Measurements from ENCODE around the gene SGTA. TPM values are rescaled to one million over a fixed set of nuclear protein-coding genes. Genes with fewer than 3 reads are reported as not detected.

Gene SGTA
- total and polyA plus RNA-seq, 4 donors: 16.7 to 38.4 (median 21.0) TPM

- no peak overlapping the region for H3K27ac ChIP-seq (ENCODE audit: low read depth in 1 of 2, low read length in 2 of 2)
- DNase-seq (ENCODE audit: low spot score): no peak
- H3K4me1 ChIP-seq (ENCODE audit: control insufficient read depth in 4 of 4, insufficient read depth in 4 of 4, low read length in 3 of 4): peaks cover 2 to 7% (median 3%) of the 10 kb centered on the region in 4 donors
- H3K36me3 ChIP-seq (ENCODE audit: control insufficient read depth in 4 of 4, insufficient read depth in 3 of 4, low read depth in 1 of 4, low read length in 3 of 4): no peaks in the 10 kb centered on the region
- no peaks in the 10 kb centered on the region for H3K9me3 ChIP-seq (ENCODE audit: control insufficient read depth in 4 of 4, low read length in 3 of 4)
- no peak overlapping the region for H3K9ac ChIP-seq (ENCODE audit: low read depth in 1 of 2, low read length in 2 of 2)
- WGBS: 38% methylated on average over 4 of the region's 4 CpGs
- H3K4me3 ChIP-seq (ENCODE audit: low read depth in 1 of 3, low read length in 3 of 3): no peak overlapping the region
- no peaks in the 10 kb centered on the region for H3K27me3 ChIP-seq (ENCODE audit: control insufficient read depth in 4 of 4, insufficient read depth in 4 of 4, low read length in 3 of 4)
- TF ChIP-seq RAD21 (IDR thresholded peaks at IDR 0.05): no peak
- no peak for TF ChIP-seq CTCF (IDR thresholded peaks at IDR 0.05; ENCODE audit: low read depth, low read length, missing input control)
- TF ChIP-seq FOXA2 (IDR thresholded peaks at IDR 0.05): no peak
- no peak for TF ChIP-seq HNF4G (IDR thresholded peaks at IDR 0.05)
- TF ChIP-seq TAF1 (conservative IDR thresholded peaks at IDR 0.05): no peak
- no peak for TF ChIP-seq REST (IDR thresholded peaks at IDR 0.05)
- TF ChIP-seq EGR1 (IDR thresholded peaks at IDR 0.05; ENCODE audit: low read depth in 2 of 2): no peak
- TF ChIP-seq SP1 (IDR thresholded peaks at IDR 0.05): no peak
- TF ChIP-seq RXRA (IDR thresholded peaks at IDR 0.05): no peak
- TF ChIP-seq NR2F2 (IDR thresholded peaks at IDR 0.05): no peak
- no peak for TF ChIP-seq JUND (IDR thresholded peaks at IDR 0.05)
Observed at GRCh38 chr19:2744113-2744512, 39.0 kb downstream of the SGTA start.

- Histone ChIP-seq H3K36me3 (ENCODE audit: control insufficient read depth in 4 of 4, insufficient read depth in 3 of 4, low read depth in 1 of 4, low read length in 3 of 4) (no peaks in the 10 kb centered on the region), H3K4me1 (ENCODE audit: control insufficient read depth in 4 of 4, insufficient read depth in 4 of 4, low read length in 3 of 4) (peaks cover 4 to 10% (median 8%) of the 10 kb centered on the region in 4 donors), H3K9me3 (ENCODE audit: control insufficient read depth in 4 of 4, low read length in 3 of 4) (no peaks in the 10 kb centered on the region), H3K27ac (ENCODE audit: low read depth in 1 of 2, low read length in 2 of 2) (no peak overlapping the region), H3K9ac (ENCODE audit: low read depth in 1 of 2, low read length in 2 of 2) (no peak overlapping the region), H3K27me3 (ENCODE audit: control insufficient read depth in 4 of 4, insufficient read depth in 4 of 4, low read length in 3 of 4) (no peaks in the 10 kb centered on the region), H3K4me3 (ENCODE audit: low read depth in 1 of 3, low read length in 3 of 3) (no peak overlapping the region)
- 63% methylated on average over 8 of the region's 8 CpGs for WGBS
- TF ChIP-seq NR2F2 (IDR thresholded peaks at IDR 0.05): no peak
- TF ChIP-seq RXRA (IDR thresholded peaks at IDR 0.05): no peak
- TF ChIP-seq RAD21 (IDR thresholded peaks at IDR 0.05): no peak
- TF ChIP-seq REST (IDR thresholded peaks at IDR 0.05): no peak
- no peak for TF ChIP-seq HNF4G (IDR thresholded peaks at IDR 0.05)
- TF ChIP-seq CTCF (IDR thresholded peaks at IDR 0.05; ENCODE audit: low read depth, low read length, missing input control): no peak
- TF ChIP-seq JUND (IDR thresholded peaks at IDR 0.05): no peak
- no peak for TF ChIP-seq TAF1 (conservative IDR thresholded peaks at IDR 0.05)
- no peak for TF ChIP-seq ATF3 (IDR thresholded peaks at IDR 0.05)
- TF ChIP-seq FOXA1 (IDR thresholded peaks at IDR 0.05): no peak
- TF ChIP-seq HNF4A (conservative IDR thresholded peaks at IDR 0.05): no peak
- no peak for TF ChIP-seq YY1 (IDR thresholded peaks at IDR 0.05)
- TF ChIP-seq MAX (IDR thresholded peaks at IDR 0.05): no peak
- TF ChIP-seq SP1 (IDR thresholded peaks at IDR 0.05): no peak
- no peak for TF ChIP-seq ZBTB33 (IDR thresholded peaks at IDR 0.05)
- no peak for TF ChIP-seq GABPA (IDR thresholded peaks at IDR 0.05 in 1 of 2, conservative IDR thresholded peaks at IDR 0.05 in 1 of 2)
- no peak for TF ChIP-seq FOXA2 (IDR thresholded peaks at IDR 0.05)
- TF ChIP-seq EGR1 (IDR thresholded peaks at IDR 0.05; ENCODE audit: low read depth in 2 of 2): no peak
- no peak for DNase-seq (ENCODE audit: low spot score)
Observed at GRCh38 chr19:2743099-2743498, 40.0 kb downstream of the SGTA start.
